HG03159 (cell line): Measurements from ENCODE around the gene PRR35.

ENCODE experiments used
- ATAC-seq: cut with Tn5 transposase; IDR thresholded peaks from one replicate; pipeline ENCODE4 v1.9.1; 2021; ENCODE audit warnings: mild to moderate bottlenecking, moderate library complexity; ENCODE audit not compliant: unreplicated experiment

Gene PRR35

GRCh38 chr16:560204-560700 lies at the start of gene PRR35:
TSS of gene PRR35 (plus strand) at chr16:560394. CDS start at chr16:563295, 2,901 bp downstream.
- ATAC-seq: no peak

- ATAC-seq: no peak
Observed at GRCh38 chr16:512802-513201, 47.4 kb upstream of the PRR35 start.

- no peak for ATAC-seq
Observed at GRCh38 chr16:513950-514349, 46.2 kb upstream of the PRR35 start.

- no peak for ATAC-seq
Observed at GRCh38 chr16:515175-515938, 44.8 kb upstream of the PRR35 start.

GRCh38 chr16:515939-516226 lies 44.3 kb upstream of the PRR35 start:
- no peak for ATAC-seq

GRCh38 chr16:516301-516700 lies 43.9 kb upstream of the PRR35 start:
- no peak for ATAC-seq

GRCh38 chr16:518858-519257 lies 41.3 kb upstream of the PRR35 start:
- ATAC-seq: no peak

- ATAC-seq: no peak
Observed at GRCh38 chr16:519425-519824, 40.8 kb upstream of the PRR35 start.

- ATAC-seq: no peak
Observed at GRCh38 chr16:519841-520687, 40.1 kb upstream of the PRR35 start.

- no peak for ATAC-seq
Observed at GRCh38 chr16:520847-521246, 39.3 kb upstream of the PRR35 start.

- no peak for ATAC-seq
Observed at GRCh38 chr16:521381-522210, 38.6 kb upstream of the PRR35 start.

- no peak for ATAC-seq
Observed at GRCh38 chr16:522320-523096, 37.7 kb upstream of the PRR35 start.

- no peak for ATAC-seq
Observed at GRCh38 chr16:523097-523741, 37.0 kb upstream of the PRR35 start.

GRCh38 chr16:524274-525040 lies 35.7 kb upstream of the PRR35 start:
- ATAC-seq: no peak

- no peak for ATAC-seq
Observed at GRCh38 chr16:525123-525519, 35.1 kb upstream of the PRR35 start.

GRCh38 chr16:525520-526180 lies 34.5 kb upstream of the PRR35 start:
- no peak for ATAC-seq

- ATAC-seq: no peak
Observed at GRCh38 chr16:526181-527014, 33.8 kb upstream of the PRR35 start.
